AG09319 (cell line): ENCODE data around the gene PPP2R3A.

Experiments
- DNase-seq: peaks from one replicate; pipeline ENCODE4 v3.0.0-alpha.2; 2010; ENCODE audit warnings: low read depth; ENCODE audit errors: extremely low read depth
- CTCF ChIP-seq: IDR thresholded peaks from 2 replicates; pipeline ENCODE4 v1.5.1; 2011; ENCODE audit warnings: low read depth, mild to moderate bottlenecking, inconsistent platforms, low read length, moderate library complexity

PPP2R3A gene

GRCh38 chr3:136008221-136008620, 42.7 kb downstream of the PPP2R3A start:
- no peak for TF ChIP-seq CTCF
- DNase-seq, result no peak

DNA sequence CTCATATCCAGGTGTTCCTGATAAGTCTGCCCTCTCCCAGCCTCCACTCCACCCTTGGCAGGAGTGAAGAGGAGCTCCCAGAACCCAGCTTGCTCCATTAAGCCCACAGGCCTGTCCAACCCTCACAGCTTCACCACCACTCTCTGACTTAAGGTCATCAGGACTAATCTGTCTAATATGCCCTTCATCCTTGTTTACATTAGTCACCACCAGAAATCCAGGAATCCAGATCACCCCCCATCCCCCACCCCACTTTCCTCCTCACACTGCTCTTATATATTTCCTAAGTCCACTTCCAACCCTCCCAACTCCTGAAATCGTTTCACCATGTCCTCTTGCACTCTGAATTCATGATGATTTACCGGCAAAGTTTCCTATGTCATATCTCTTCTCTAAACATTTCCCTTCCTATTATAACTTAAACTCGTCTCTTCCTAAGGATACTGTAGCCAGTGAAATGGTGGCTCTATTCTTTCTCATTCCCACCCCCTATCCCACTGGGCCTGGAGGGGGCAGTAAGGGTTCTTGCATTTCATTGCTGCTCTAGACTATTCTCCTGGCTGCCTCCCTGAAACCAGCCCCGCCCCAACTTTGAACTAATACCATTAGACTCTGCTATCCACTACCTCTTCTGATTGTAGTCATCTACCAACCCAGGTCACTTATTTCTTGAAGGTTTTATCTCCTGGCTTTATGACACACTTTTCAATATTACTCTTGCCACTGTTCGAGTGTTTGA, 43.4 kb downstream of the PPP2R3A start:
- TF ChIP-seq CTCF, result no peak
- DNase-seq, result no peak

DNA sequence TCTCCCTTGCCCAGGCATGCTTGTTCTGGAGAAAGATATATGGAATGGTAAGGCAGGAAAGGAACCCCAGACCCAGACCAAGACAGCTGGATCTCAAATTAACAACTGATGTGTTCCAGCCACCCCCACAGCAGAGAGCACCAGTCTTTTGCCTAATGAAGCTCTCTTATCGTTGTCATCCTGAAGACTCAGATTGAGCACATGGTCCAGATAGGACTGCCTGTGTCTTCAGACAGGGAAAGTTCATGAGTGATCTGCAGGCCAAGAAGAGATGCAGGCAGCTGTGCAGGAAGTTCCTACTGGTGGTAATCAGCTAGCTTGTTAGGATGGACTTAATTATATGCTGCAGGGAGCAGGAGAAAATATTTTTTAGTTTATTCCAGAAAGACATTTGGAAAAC, 53.3 kb downstream of the PPP2R3A start:
- DNase-seq, result peak; percentile 28

GRCh38 chr3:136021803-136022202, 56.3 kb downstream of the PPP2R3A start:
- no peak for TF ChIP-seq CTCF
- DNase-seq, result no peak

More for the DNA sequence above, 53.3 kb downstream of the PPP2R3A start:
- TF ChIP-seq CTCF, result no peak

- no peak for DNase-seq
- TF ChIP-seq CTCF, result no peak
Measured at GRCh38 chr3:136022529-136023263, 57.2 kb downstream of the PPP2R3A start.

DNA sequence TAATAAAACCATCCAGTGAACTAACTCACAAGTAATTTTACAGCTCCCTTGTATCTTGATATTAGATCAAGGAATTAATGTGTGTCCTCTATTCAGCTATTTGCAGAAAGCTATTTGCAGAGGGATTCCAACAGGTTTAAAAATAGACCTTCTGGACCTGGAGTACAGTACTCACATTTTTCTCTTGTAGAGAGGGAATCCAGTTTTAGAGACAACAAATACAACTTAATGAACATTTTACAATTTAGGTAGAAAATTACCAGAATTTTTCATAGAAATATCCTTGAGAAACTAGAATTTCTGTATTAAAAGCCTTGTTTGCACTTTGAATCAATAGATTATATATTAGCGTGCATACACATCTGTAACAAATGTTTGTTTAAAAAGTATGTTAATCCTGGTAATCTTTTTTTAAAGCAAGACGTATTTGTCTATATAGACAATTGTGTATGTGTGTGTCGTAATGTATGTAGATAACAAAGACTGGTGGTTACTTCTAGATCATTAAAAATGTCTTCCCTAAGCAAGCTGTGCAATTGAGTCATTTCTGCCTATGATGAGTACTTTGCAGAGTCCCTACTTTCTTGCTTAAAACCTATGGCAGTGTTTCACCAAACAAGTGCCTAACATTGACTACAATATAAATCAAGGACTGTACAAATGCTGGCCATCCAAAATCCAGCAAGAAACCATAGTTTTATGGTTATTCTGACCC, 57.9 kb downstream of the PPP2R3A start:
- DNase-seq, result no peak
- no peak for TF ChIP-seq CTCF

DNA sequence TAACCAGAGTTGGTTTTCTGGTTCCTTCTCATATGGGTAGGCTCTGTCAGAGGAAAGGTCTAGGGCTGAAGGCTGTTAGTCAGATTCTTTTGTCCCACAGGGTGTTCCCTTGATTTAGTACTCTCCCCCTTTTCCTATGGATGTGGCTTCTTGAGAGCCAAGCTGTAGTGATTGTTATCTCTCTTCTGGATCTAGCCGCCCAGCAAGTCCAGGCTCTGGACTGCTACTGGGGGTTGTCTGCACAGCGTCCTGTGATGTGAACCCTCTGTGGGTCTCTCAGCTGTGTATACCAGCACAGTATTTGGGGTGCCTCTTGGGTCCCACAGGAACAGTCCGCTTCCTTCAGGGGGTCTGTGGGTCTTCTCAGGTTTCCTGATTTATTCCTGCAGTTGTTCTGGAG, 70.8 kb downstream of the PPP2R3A start:
- no peak for TF ChIP-seq CTCF
- no peak for DNase-seq
